ENCODE measurements around the gene TAF1D. TPM values are rescaled to one million over a fixed set of nuclear protein-coding genes. Genes with fewer than 3 reads are reported as not detected.

TAF1D gene
- total RNA-seq, 1 experiment from 2014 or later, result 272 TPM

- no peak overlapping the region for H3K4ac ChIP-seq (ENCODE audit: low read depth, low read length)
- no peak overlapping the region for H4K91ac ChIP-seq (ENCODE audit: insufficient read length, low read depth, low read length)
- no peak overlapping the region for H3K56ac ChIP-seq (ENCODE audit: insufficient read length, low read depth, low read length)
- H4K20me1 ChIP-seq (ENCODE audit: control insufficient read depth, insufficient read depth, insufficient read length), result no peaks in the 10 kb centered on the region
- H3K9me3 ChIP-seq (ENCODE audit: control insufficient read depth, low read depth, low read length), result no peaks in the 10 kb centered on the region
- H4K5ac ChIP-seq (ENCODE audit: insufficient read length, low read depth, low read length), result no peak overlapping the region
- H4K8ac ChIP-seq (replicated peaks; ENCODE audit: insufficient read length, low read depth, low read length), result no peak overlapping the region
- H2BK12ac ChIP-seq (ENCODE audit: insufficient read length, low read depth, low read length), result no peak overlapping the region
- Mint-ChIP-seq H3K9me3 (no peaks in the 10 kb centered on the region), H3K27me3 (ENCODE audit: low read depth) (no peaks in the 10 kb centered on the region), H3K27ac (no peak overlapping the region), H3K36me3 (ENCODE audit: insufficient read depth in 1 of 3, low read depth in 3 of 3) (peaks cover 15 to 57% (median 49%) of the 10 kb centered on the region in 3 experiments), H3K4me3 (no peak overlapping the region), H3K4me1 (no peaks in the 10 kb centered on the region)
- no peaks in the 10 kb centered on the region for H3K4me1 ChIP-seq (ENCODE audit: insufficient read depth, low read length)
- H2BK120ac ChIP-seq (ENCODE audit: low read depth, low read length, poor library complexity, severe bottlenecking), result no peak overlapping the region
- no peak overlapping the region for H2AK5ac ChIP-seq (ENCODE audit: insufficient read length, low read length)
- no peak overlapping the region for H3K27ac ChIP-seq (ENCODE audit: insufficient read length, low read depth, low read length)
- H3K18ac ChIP-seq (ENCODE audit: insufficient read length, low read depth, low read length), result no peak overlapping the region
- H2BK15ac ChIP-seq (ENCODE audit: low read depth, low read length), result no peak overlapping the region
- no peaks in the 10 kb centered on the region for H3K79me2 ChIP-seq (ENCODE audit: insufficient read depth, low read length)
- no peak overlapping the region for H3K4me2 ChIP-seq (ENCODE audit: insufficient read depth, insufficient read length, low read length)
- H2BK5ac ChIP-seq (ENCODE audit: insufficient read length, low read length), result no peak overlapping the region
- peaks cover 3% of the 10 kb centered on the region for H3K23me2 ChIP-seq (ENCODE audit: insufficient read length, low read depth, low read length, poor library complexity, severe bottlenecking)
- no peaks in the 10 kb centered on the region for H3K79me1 ChIP-seq (ENCODE audit: insufficient read depth, low read depth, low read length, poor library complexity, severe bottlenecking)
- TF ChIP-seq CTCF (conservative IDR thresholded peaks at IDR 0.05), result no peak
- WGBS (ENCODE audit: extremely low coverage, insufficient read length, low lambda C conversion rate), result no CpG with 5 or more reads among the region's 3 CpGs
- no peak overlapping the region for H2AFZ ChIP-seq (ENCODE audit: low read length)
- H3K27me3 ChIP-seq (ENCODE audit: insufficient read depth, low read length), result no peaks in the 10 kb centered on the region
- H3K9ac ChIP-seq (ENCODE audit: extremely low read depth, insufficient read length, low read length), result no peak overlapping the region
- no peak overlapping the region for H3K14ac ChIP-seq (ENCODE audit: insufficient read depth, low read length)
- H2BK20ac ChIP-seq (ENCODE audit: low read depth, low read length, poor library complexity, severe bottlenecking), result no peak overlapping the region
- DNase-seq, result no peak
- no peak overlapping the region for H3T11ph ChIP-seq (ENCODE audit: low read length)
- no peak overlapping the region for H3K23ac ChIP-seq (ENCODE audit: insufficient read length, low read depth, low read length)
Observed at GRCh38 chr11:93757301-93757700, 16.0 kb upstream of the TAF1D start.
